GM12878 (cell line): ENCODE measurements around the gene OR2T6.
"Not testable (repeated sequence)": the region's sequence is repeated elsewhere in the genome, so short reads cannot be mapped to it uniquely, and the experiment has no call there.

ENCODE experiments used
- CHD1 ChIP-seq: IDR thresholded peaks from 2 replicates; pipeline ENCODE4 v1.6.1; 2012; ENCODE audit warnings: low read depth, low read length, improper control_type of control experiment
- CREB1 ChIP-seq: IDR thresholded peaks from 2 replicates; pipeline ENCODE4 v1.6.1; 2012; ENCODE audit warnings: low read depth, mild to moderate bottlenecking, inconsistent platforms
- CTCF ChIP-seq, 3 experiments: IDR thresholded peaks in 2 of 3; conservative IDR thresholded peaks in 1 of 3; 2 replicates each; pipeline ENCODE4 v1.5.1; 2011; ENCODE audit warnings: low read depth in 3 of 3, low read length in 3 of 3, mild to moderate bottlenecking in 3 of 3, control low read depth in 2 of 3, moderate library complexity in 2 of 3, inconsistent platforms in 1 of 3, mixed read lengths in 1 of 3; ENCODE audit not compliant: control insufficient read depth in 2 of 3, insufficient read depth in 1 of 3; ENCODE audit errors: extremely low read depth in 1 of 3
- FOS ChIP-seq: IDR thresholded peaks from 3 replicates; pipeline ENCODE4 v1.6.1; 2011; ENCODE audit warnings: borderline replicate concordance; ENCODE audit not compliant: insufficient read length; ENCODE audit errors: extremely low read depth

- TF ChIP-seq CTCF (IDR thresholded peaks at IDR 0.05 in 2 of 3, conservative IDR thresholded peaks at IDR 0.05 in 1 of 3; ENCODE audit: control insufficient read depth in 2 of 3, extremely low read depth in 1 of 3, insufficient read depth in 1 of 3, low read depth in 3 of 3, low read length in 3 of 3); FOS; CHD1; CREB1: not testable (repeated sequence)
Observed at GRCh38 chr1:248431683-248432082, 56.1 kb downstream of the OR2T6 start.
